Loucy (cell line): ENCODE data around the gene PFKL.

Experiments used
- H2AFZ ChIP-seq: fragments of 200-600 bp; sonication (generic); 2 replicates; pipeline ENCODE4 v1.6.0; 2016; ENCODE audit warnings: antibody characterized with exemption, mild to moderate bottlenecking, low read length, moderate library complexity
- H3F3A ChIP-seq: fragments of 200-600 bp; 2 replicates; pipeline ENCODE4 v1.6.0; 2016; ENCODE audit warnings: antibody characterized with exemption, low read depth, mild to moderate bottlenecking
- H3K27me3 ChIP-seq: fragments of 200-600 bp; sonication (generic); 2 replicates; pipeline ENCODE4 v1.6.1; 2014; ENCODE audit warnings: low read length, mild to moderate bottlenecking; ENCODE audit not compliant: insufficient read depth, poor library complexity, severe bottlenecking
- H3K36me3 ChIP-seq: fragments of 200-600 bp; sonication (generic); 2 replicates; pipeline ENCODE4 v1.6.1; 2016; ENCODE audit warnings: low read length; ENCODE audit not compliant: insufficient read depth
- H3K4me1 ChIP-seq: fragments of 200-600 bp; sonication (generic); 2 replicates; pipeline ENCODE4 v1.5.1; 2014; ENCODE audit warnings: low read length, mild to moderate bottlenecking; ENCODE audit not compliant: insufficient read depth, poor library complexity, severe bottlenecking
- H3K4me2 ChIP-seq: fragments of 200-600 bp; sonication (generic); 2 replicates; pipeline ENCODE4 v1.6.0; 2014; ENCODE audit warnings: antibody characterized with exemption, low read length, low read depth, mild to moderate bottlenecking; ENCODE audit not compliant: poor library complexity, severe bottlenecking
- H3K4me3 ChIP-seq: fragments of 200-600 bp; sonication (generic); 2 replicates; pipeline ENCODE4 v1.5.1; 2014; ENCODE audit warnings: low read length, mild to moderate bottlenecking, mixed read lengths; ENCODE audit not compliant: poor library complexity, severe bottlenecking
- H3K79me2 ChIP-seq: fragments of 200-600 bp; sonication (generic); 2 replicates; pipeline ENCODE4 v1.6.1; 2014; ENCODE audit warnings: low read length; ENCODE audit not compliant: insufficient read depth
- H3K9ac ChIP-seq: fragments of 200-600 bp; sonication (generic); 2 replicates; pipeline ENCODE4 v1.6.0; 2014; ENCODE audit warnings: mild to moderate bottlenecking, low read depth, low read length, moderate library complexity; ENCODE audit not compliant: poor library complexity, severe bottlenecking
- H3K9me2 ChIP-seq: fragments of 200-600 bp; sonication (generic); replicated peaks from 2 replicates; pipeline ENCODE4 v1.6.1; 2016; ENCODE audit warnings: low read depth, low read length, mixed read lengths
- H3K9me3 ChIP-seq: fragments of 200-600 bp; sonication (generic); 2 replicates; pipeline ENCODE4 v1.6.1; 2014; ENCODE audit warnings: mild to moderate bottlenecking, antibody characterized with exemption, low read length, low read depth; ENCODE audit not compliant: insufficient read depth
- H4K20me1 ChIP-seq: fragments of 200-600 bp; sonication (generic); 2 replicates; pipeline ENCODE4 v1.6.0; 2014; ENCODE audit warnings: antibody characterized with exemption, low read length, mild to moderate bottlenecking; ENCODE audit not compliant: insufficient read depth, poor library complexity, severe bottlenecking
- CTCF ChIP-seq: fragments of 200-600 bp; sonication (generic); conservative IDR thresholded peaks from 2 replicates; pipeline ENCODE4 v1.5.1; 2014; ENCODE audit warnings: mild to moderate bottlenecking, antibody characterized with exemption, low read length
- EZH2phosphoT487 ChIP-seq: fragments of 200-600 bp; IDR thresholded peaks from 2 replicates; pipeline ENCODE4 v1.6.1; 2018; ENCODE audit warnings: antibody characterized with exemption, mild to moderate bottlenecking, moderate library complexity, borderline replicate concordance

Gene PFKL

GRCh38 chr21:44296916-44297315, 2.9 kb upstream of the PFKL start:
- H3K4me3 ChIP-seq = no peak overlapping the region
- no peaks in the 10 kb centered on the region for H3K9me2 ChIP-seq
- peaks cover 18% of the 10 kb centered on the region for H3K4me1 ChIP-seq
- no peaks in the 10 kb centered on the region for H3K27me3 ChIP-seq
- H4K20me1 ChIP-seq = peaks cover 17% of the 10 kb centered on the region
- peaks cover 18% of the 10 kb centered on the region for H3K79me2 ChIP-seq
- no peaks in the 10 kb centered on the region for H3K36me3 ChIP-seq
- no peak overlapping the region for H3K9ac ChIP-seq
- no peak overlapping the region for H2AFZ ChIP-seq
- TF ChIP-seq EZH2phosphoT487 (no peak), CTCF (no peak)
- H3K9me3 ChIP-seq = no peaks in the 10 kb centered on the region
- H3F3A ChIP-seq = no peaks in the 10 kb centered on the region
- no peak overlapping the region for H3K4me2 ChIP-seq

- H3K9ac ChIP-seq = no peak overlapping the region
- no peak for TF ChIP-seq EZH2phosphoT487
- TF ChIP-seq CTCF = peak; percentile 76
- no peaks in the 10 kb centered on the region for H3K9me3 ChIP-seq
- no peaks in the 10 kb centered on the region for H3F3A ChIP-seq
- no peaks in the 10 kb centered on the region for H3K9me2 ChIP-seq
- H3K36me3 ChIP-seq = no peaks in the 10 kb centered on the region
- peaks cover 26% of the 10 kb centered on the region for H3K79me2 ChIP-seq
- no peaks in the 10 kb centered on the region for H3K27me3 ChIP-seq
- no peak overlapping the region for H3K4me3 ChIP-seq
- peak overlapping the region; percentile 38 for H3K4me2 ChIP-seq
- peaks cover 23% of the 10 kb centered on the region for H4K20me1 ChIP-seq
- peaks cover 25% of the 10 kb centered on the region for H3K4me1 ChIP-seq
- no peak overlapping the region for H2AFZ ChIP-seq
Observed at GRCh38 chr21:44297525-44298290, 2.1 kb upstream of the PFKL start.

- Histone ChIP-seq H3K4me2 (peak overlapping the region; percentile 94), H3K79me2 (peaks cover 31% of the 10 kb centered on the region), H3K9ac (no peak overlapping the region), H3K27me3 (no peaks in the 10 kb centered on the region), H4K20me1 (peaks cover 23% of the 10 kb centered on the region), H3K9me3 (no peaks in the 10 kb centered on the region), H3F3A (no peaks in the 10 kb centered on the region), H3K4me1 (peaks cover 28% of the 10 kb centered on the region), H3K9me2 (no peaks in the 10 kb centered on the region), H3K36me3 (no peaks in the 10 kb centered on the region), H3K4me3 (no peak overlapping the region), H2AFZ (no peak overlapping the region)
- TF ChIP-seq CTCF = peak; percentile 23
- no peak for TF ChIP-seq EZH2phosphoT487
Observed at GRCh38 chr21:44298301-44298700, 1.6 kb upstream of the PFKL start.
